Vagina (tissue), 2 donors: Measurements from ENCODE around the gene MORC1. TPM values are rescaled to one million over a fixed set of nuclear protein-coding genes. Genes with fewer than 3 reads are reported as not detected.

Experiments
- DNase-seq, 2 donors: peaks; one replicate each; pipeline ENCODE4 v3.0.0-alpha.2; 2017; ENCODE audit errors: extremely low spot score in 2 of 2
- H3K27ac ChIP-seq: fragments of 200-600 bp; sonication (generic); one replicate; pipeline ENCODE4 v1.5.1; 2019
- H3K27me3 ChIP-seq: fragments of 200-600 bp; sonication (generic); one replicate; pipeline ENCODE4 v1.5.1; 2019
- H3K36me3 ChIP-seq, 2 donors: fragments of 200-600 bp; sonication (generic); one replicate each; pipeline ENCODE4 v1.5.1; 2017 to 2019
- H3K4me1 ChIP-seq: fragments of 200-600 bp; sonication (generic); one replicate; pipeline ENCODE4 v1.5.1; 2019
- H3K4me3 ChIP-seq, 2 donors: fragments of 200-600 bp; sonication (generic); 1 replicate in 1 of 2; 2 replicates in 1 of 2; pipeline ENCODE4 v1.5.1; 2016 to 2019
- H3K9me3 ChIP-seq: fragments of 200-600 bp; sonication (generic); one replicate; pipeline ENCODE4 v1.5.1; 2019
- POLR2A ChIP-seq, 2 donors: fragments of 450-650 bp; IDR thresholded peaks; one replicate each; pipeline ENCODE4 v1.6.1; 2017; ENCODE audit warnings: antibody characterized with exemption in 2 of 2, mild to moderate bottlenecking in 2 of 2, moderate library complexity in 2 of 2
- POLR2AphosphoS5 ChIP-seq, 2 donors: sonication (generic); formaldehyde crosslinking; IDR thresholded peaks; one replicate each; pipeline ENCODE4 v1.9.0; 2017; ENCODE audit warnings: antibody characterized with exemption in 2 of 2, mild to moderate bottlenecking in 2 of 2, low read depth in 1 of 2; ENCODE audit not compliant: insufficient read depth in 1 of 2
- intact Hi-C: fragments of 100-400 bp; cut with DNase I; formaldehyde crosslinking; loops from one replicate; pipeline ENCODE4 v1.15.1; 2023
- total RNA-seq: library from RNA; depleted of rRNA; stranded (reverse); fragments of >200 nt; gene quantifications from one replicate; pipeline ENCODE4 v1.2.3, GENCODE V29; 2016
- TF ChIP-seq, protein P1 (sequence below), 3 experiments: fragments of 450-650 bp in 2 of 3; fragments of 200-600 bp in 1 of 3; sonication (generic) in 1 of 3; IDR thresholded peaks; one replicate each; pipeline ENCODE4 v1.5.1; 2017 to 2019; ENCODE audit warnings: antibody characterized with exemption in 3 of 3, mild to moderate bottlenecking in 2 of 3, moderate library complexity in 2 of 3

The MORC1 gene
- total RNA-seq, 1 donor from 2014 or later: not detected

DNA sequence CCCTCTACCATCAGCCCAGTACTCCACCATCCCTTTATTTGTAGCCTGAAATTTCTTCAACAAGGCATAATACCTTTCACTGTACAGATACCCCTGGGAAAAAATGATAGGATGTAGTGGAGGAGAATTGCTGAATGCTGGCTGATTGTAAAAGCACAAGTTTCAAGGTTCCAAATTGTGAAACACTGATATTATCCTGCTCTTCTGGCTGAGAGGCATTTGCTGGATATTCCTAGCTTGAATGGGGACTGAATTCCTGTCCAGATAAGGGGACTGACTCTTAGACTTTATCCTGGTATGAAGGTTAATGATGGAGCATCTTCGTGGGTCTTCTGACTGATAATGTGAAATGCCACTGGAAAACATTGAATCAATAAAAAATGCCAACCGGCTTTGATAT, 9.6 kb upstream of the MORC1 start:
- TF ChIP-seq POLR2A (IDR thresholded peaks at IDR 0.05): no peak
- TF ChIP-seq, protein P1, sequence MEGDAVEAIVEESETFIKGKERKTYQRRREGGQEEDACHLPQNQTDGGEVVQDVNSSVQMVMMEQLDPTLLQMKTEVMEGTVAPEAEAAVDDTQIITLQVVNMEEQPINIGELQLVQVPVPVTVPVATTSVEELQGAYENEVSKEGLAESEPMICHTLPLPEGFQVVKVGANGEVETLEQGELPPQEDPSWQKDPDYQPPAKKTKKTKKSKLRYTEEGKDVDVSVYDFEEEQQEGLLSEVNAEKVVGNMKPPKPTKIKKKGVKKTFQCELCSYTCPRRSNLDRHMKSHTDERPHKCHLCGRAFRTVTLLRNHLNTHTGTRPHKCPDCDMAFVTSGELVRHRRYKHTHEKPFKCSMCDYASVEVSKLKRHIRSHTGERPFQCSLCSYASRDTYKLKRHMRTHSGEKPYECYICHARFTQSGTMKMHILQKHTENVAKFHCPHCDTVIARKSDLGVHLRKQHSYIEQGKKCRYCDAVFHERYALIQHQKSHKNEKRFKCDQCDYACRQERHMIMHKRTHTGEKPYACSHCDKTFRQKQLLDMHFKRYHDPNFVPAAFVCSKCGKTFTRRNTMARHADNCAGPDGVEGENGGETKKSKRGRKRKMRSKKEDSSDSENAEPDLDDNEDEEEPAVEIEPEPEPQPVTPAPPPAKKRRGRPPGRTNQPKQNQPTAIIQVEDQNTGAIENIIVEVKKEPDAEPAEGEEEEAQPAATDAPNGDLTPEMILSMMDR (IDR thresholded peaks at IDR 0.05): no peak
- no peak for DNase-seq
- intact Hi-C loops: no loop called here
- H3K4me1 ChIP-seq: no peaks in the 10 kb centered on the region
- H3K27ac ChIP-seq: no peak overlapping the region
- H3K36me3 ChIP-seq: no peaks in the 10 kb centered on the region
- H3K9me3 ChIP-seq: no peaks in the 10 kb centered on the region
- H3K4me3 ChIP-seq: no peak overlapping the region
- H3K27me3 ChIP-seq: no peaks in the 10 kb centered on the region

- H3K27ac ChIP-seq: no peak overlapping the region
- no peak for DNase-seq
- no peaks in the 10 kb centered on the region for H3K4me1 ChIP-seq
- no peaks in the 10 kb centered on the region for H3K36me3 ChIP-seq
- H3K9me3 ChIP-seq: no peaks in the 10 kb centered on the region
- intact Hi-C loops: no loop called here
- no peak overlapping the region for H3K4me3 ChIP-seq
- H3K27me3 ChIP-seq: no peaks in the 10 kb centered on the region
- TF ChIP-seq POLR2A (IDR thresholded peaks at IDR 0.05) (no peak), POLR2AphosphoS5 (IDR thresholded peaks at IDR 0.05; ENCODE audit: insufficient read depth in 1 of 2, low read depth in 1 of 2) (no peak)
- TF ChIP-seq, protein P1 (IDR thresholded peaks at IDR 0.05): no peak
These were observed 8.0 kb upstream of the MORC1 start for GRCh38 chr3:109125902-109126301.

- Histone ChIP-seq H3K27me3 (no peaks in the 10 kb centered on the region), H3K4me1 (no peaks in the 10 kb centered on the region), H3K27ac (no peak overlapping the region), H3K9me3 (no peaks in the 10 kb centered on the region), H3K4me3 (no peak overlapping the region), H3K36me3 (no peaks in the 10 kb centered on the region)
- DNase-seq: no peak
- intact Hi-C loops: no loop called here
- TF ChIP-seq POLR2A (IDR thresholded peaks at IDR 0.05) (no peak), POLR2AphosphoS5 (IDR thresholded peaks at IDR 0.05; ENCODE audit: insufficient read depth in 1 of 2, low read depth in 1 of 2) (no peak)
- TF ChIP-seq, protein P1 (IDR thresholded peaks at IDR 0.05): no peak
These were observed 4.8 kb upstream of the MORC1 start for GRCh38 chr3:109122690-109123089.

DNA sequence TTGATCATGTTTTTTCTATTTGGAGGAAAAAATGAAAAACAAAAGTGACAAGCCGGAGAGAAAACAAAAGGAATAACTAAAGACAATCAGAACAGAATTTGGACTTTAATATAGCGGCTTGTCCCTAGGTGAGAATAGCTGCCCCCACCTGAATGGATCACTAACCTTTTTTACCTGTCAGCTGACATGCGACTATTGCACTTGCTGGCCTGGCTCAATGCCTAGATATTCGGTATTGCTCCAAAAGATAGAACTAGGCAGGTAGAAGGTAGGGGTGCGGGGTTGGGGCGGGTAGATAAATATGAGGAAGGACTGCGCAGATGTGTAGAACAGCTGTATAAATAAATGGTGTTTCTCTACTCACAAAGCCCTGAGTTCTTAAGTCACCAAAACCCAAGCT, 650 bp upstream of the MORC1 start:
- Histone ChIP-seq H3K9me3 (no peaks in the 10 kb centered on the region), H3K27ac (no peak overlapping the region), H3K4me3 (no peak overlapping the region), H3K36me3 (no peaks in the 10 kb centered on the region), H3K27me3 (no peaks in the 10 kb centered on the region), H3K4me1 (no peaks in the 10 kb centered on the region)
- no peak for TF ChIP-seq POLR2A (IDR thresholded peaks at IDR 0.05)
- TF ChIP-seq, protein P1 (IDR thresholded peaks at IDR 0.05): no peak
- no peak for DNase-seq
- intact Hi-C loops: no loop called here

- H3K27ac ChIP-seq: no peak overlapping the region
- intact Hi-C loops: no loop called here
- no peaks in the 10 kb centered on the region for H3K27me3 ChIP-seq
- no peaks in the 10 kb centered on the region for H3K4me1 ChIP-seq
- TF ChIP-seq, protein P1 (IDR thresholded peaks at IDR 0.05): no peak
- TF ChIP-seq POLR2A (IDR thresholded peaks at IDR 0.05): no peak
- no peak for TF ChIP-seq POLR2AphosphoS5 (IDR thresholded peaks at IDR 0.05; ENCODE audit: insufficient read depth in 1 of 2, low read depth in 1 of 2)
- H3K9me3 ChIP-seq: no peaks in the 10 kb centered on the region
- no peaks in the 10 kb centered on the region for H3K36me3 ChIP-seq
- no peak overlapping the region for H3K4me3 ChIP-seq
- no peak for DNase-seq
These were observed 1.9 kb downstream of the MORC1 start for GRCh38 chr3:109116031-109116430.
